ENCODE results near the gene NFASC. TPM values are rescaled to one million over a fixed set of nuclear protein-coding genes. Genes with fewer than 3 reads are reported as not detected.

The NFASC gene
- total and polyA plus RNA-seq, 2 donors from 2014 or later, result 23.2 to 29.9 TPM

DNA sequence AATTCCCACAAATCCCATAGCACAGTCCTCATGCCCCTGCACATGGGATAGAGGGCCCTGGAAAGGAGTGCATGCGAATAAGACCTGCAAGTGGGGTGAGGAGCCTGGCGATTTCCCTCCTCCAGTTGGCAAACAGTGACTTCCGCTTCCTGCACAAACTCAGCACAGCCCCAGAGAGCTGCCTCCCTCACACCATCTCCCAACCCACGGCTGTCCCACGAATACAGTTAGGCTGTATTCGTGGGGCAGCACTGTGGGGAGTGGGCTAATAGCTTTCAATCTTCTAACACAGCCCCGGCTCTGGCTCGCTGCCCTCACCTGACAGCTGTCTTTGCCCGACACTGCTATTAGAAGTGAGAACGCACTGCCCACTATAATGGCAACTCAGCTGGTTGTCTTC is 144.1 kb downstream of the NFASC start:
- H3K9ac ChIP-seq (ENCODE audit: low read length in 3 of 3), result no peak overlapping the region
- H3K4me1 ChIP-seq (ENCODE audit: control insufficient read depth in 2 of 3, insufficient read depth in 2 of 3, low read depth in 1 of 3, low read length in 3 of 3), result peaks cover 0 to 2% (median 0%) of the 10 kb centered on the region in 3 donors
- FAIRE-seq, result no peak
- intact Hi-C loops (cut with DNase I), result no loop called here
- TF ChIP-seq, protein P1, sequence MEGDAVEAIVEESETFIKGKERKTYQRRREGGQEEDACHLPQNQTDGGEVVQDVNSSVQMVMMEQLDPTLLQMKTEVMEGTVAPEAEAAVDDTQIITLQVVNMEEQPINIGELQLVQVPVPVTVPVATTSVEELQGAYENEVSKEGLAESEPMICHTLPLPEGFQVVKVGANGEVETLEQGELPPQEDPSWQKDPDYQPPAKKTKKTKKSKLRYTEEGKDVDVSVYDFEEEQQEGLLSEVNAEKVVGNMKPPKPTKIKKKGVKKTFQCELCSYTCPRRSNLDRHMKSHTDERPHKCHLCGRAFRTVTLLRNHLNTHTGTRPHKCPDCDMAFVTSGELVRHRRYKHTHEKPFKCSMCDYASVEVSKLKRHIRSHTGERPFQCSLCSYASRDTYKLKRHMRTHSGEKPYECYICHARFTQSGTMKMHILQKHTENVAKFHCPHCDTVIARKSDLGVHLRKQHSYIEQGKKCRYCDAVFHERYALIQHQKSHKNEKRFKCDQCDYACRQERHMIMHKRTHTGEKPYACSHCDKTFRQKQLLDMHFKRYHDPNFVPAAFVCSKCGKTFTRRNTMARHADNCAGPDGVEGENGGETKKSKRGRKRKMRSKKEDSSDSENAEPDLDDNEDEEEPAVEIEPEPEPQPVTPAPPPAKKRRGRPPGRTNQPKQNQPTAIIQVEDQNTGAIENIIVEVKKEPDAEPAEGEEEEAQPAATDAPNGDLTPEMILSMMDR (IDR thresholded peaks at IDR 0.05; ENCODE audit: borderline replicate concordance, extremely low read depth, insufficient read depth), result no peak
- no peak overlapping the region for H3K27ac ChIP-seq (ENCODE audit: low read depth in 2 of 2, low read length in 2 of 2)
- H3K4me3 ChIP-seq (ENCODE audit: low read length in 3 of 3), result no peak overlapping the region
- DNase-seq, result no peak
- H3K9me3 ChIP-seq (ENCODE audit: control insufficient read depth in 2 of 3, insufficient read depth in 1 of 3, low read length in 3 of 3), result no peaks in the 10 kb centered on the region
- H3K27me3 ChIP-seq (ENCODE audit: control insufficient read depth, insufficient read depth, low read length), result no peaks in the 10 kb centered on the region
- H3K36me3 ChIP-seq (ENCODE audit: control insufficient read depth in 2 of 3, insufficient read depth in 3 of 3, low read length in 3 of 3), result no peaks in the 10 kb centered on the region

DNA sequence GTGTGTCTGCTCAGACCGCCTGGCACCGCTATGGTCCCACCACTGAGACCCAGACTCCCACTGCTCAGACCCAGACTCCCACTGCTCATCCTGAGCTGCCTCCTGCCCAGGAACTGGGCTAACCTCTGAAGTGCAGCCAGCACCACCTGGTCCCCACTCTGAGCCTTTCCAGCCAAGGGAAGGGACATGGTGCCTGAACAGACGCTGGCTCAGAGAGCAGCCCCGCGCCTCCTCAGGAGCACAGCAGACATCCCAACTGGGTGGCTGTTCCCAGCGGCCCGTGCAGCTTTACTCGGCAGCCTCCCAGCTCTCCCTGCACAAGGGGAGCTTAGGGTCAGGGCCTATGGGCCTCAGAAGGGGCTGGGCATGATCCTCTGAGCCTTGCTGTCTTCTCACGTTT is 144.6 kb downstream of the NFASC start:
- no peaks in the 10 kb centered on the region for H3K9me3 ChIP-seq (ENCODE audit: control insufficient read depth in 2 of 3, insufficient read depth in 1 of 3, low read length in 3 of 3)
- intact Hi-C loops (cut with DNase I), result no loop called here
- no peak overlapping the region for H3K9ac ChIP-seq (ENCODE audit: low read length in 3 of 3)
- TF ChIP-seq, protein P1 (IDR thresholded peaks at IDR 0.05; ENCODE audit: borderline replicate concordance, extremely low read depth, insufficient read depth), result no peak
- FAIRE-seq, result no peak
- no peak for DNase-seq
- peaks cover 0 to 2% (median 0%) of the 10 kb centered on the region in 3 donors for H3K4me1 ChIP-seq (ENCODE audit: control insufficient read depth in 2 of 3, insufficient read depth in 2 of 3, low read depth in 1 of 3, low read length in 3 of 3)
- no peaks in the 10 kb centered on the region for H3K36me3 ChIP-seq (ENCODE audit: control insufficient read depth in 2 of 3, insufficient read depth in 3 of 3, low read length in 3 of 3)
- no peak overlapping the region for H3K27ac ChIP-seq (ENCODE audit: low read depth in 2 of 2, low read length in 2 of 2)
- no peaks in the 10 kb centered on the region for H3K27me3 ChIP-seq (ENCODE audit: control insufficient read depth, insufficient read depth, low read length)
- H3K4me3 ChIP-seq (ENCODE audit: low read length in 3 of 3), result no peak overlapping the region

DNA sequence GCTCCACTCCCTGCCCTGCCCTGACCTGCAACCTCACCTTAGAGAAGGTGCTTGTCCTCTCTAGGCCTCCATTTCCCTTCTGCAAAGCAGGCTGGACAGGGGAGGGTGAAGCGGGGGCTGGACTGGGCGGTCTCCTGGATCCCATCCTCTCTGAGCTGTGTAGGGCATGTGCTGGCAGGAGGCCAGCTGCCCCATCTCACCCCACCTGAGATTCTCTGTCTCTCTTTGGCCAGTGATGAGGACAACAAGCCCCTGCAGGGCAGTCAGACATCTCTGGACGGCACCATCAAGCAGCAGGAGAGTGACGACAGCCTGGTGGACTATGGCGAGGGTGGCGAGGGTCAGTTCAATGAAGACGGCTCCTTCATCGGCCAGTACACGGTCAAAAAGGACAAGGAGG is 145.4 kb downstream of the NFASC start:
- no peak overlapping the region for H3K9ac ChIP-seq (ENCODE audit: low read length in 3 of 3)
- H3K4me3 ChIP-seq (ENCODE audit: low read length in 3 of 3), result no peak overlapping the region
- H3K9me3 ChIP-seq (ENCODE audit: control insufficient read depth in 2 of 3, insufficient read depth in 1 of 3, low read length in 3 of 3), result no peaks in the 10 kb centered on the region
- H3K27me3 ChIP-seq (ENCODE audit: control insufficient read depth, insufficient read depth, low read length), result no peaks in the 10 kb centered on the region
- DNase-seq (no peak), FAIRE-seq (no peak)
- H3K4me1 ChIP-seq (ENCODE audit: control insufficient read depth in 2 of 3, insufficient read depth in 2 of 3, low read depth in 1 of 3, low read length in 3 of 3), result peaks cover 0 to 2% (median 0%) of the 10 kb centered on the region in 3 donors
- H3K36me3 ChIP-seq (ENCODE audit: control insufficient read depth in 2 of 3, insufficient read depth in 3 of 3, low read length in 3 of 3), result no peaks in the 10 kb centered on the region
- intact Hi-C loops (cut with DNase I), result no loop called here
- TF ChIP-seq, protein P1 (IDR thresholded peaks at IDR 0.05; ENCODE audit: borderline replicate concordance, extremely low read depth, insufficient read depth), result no peak
- H3K27ac ChIP-seq (ENCODE audit: low read depth in 2 of 2, low read length in 2 of 2), result no peak overlapping the region

DNA sequence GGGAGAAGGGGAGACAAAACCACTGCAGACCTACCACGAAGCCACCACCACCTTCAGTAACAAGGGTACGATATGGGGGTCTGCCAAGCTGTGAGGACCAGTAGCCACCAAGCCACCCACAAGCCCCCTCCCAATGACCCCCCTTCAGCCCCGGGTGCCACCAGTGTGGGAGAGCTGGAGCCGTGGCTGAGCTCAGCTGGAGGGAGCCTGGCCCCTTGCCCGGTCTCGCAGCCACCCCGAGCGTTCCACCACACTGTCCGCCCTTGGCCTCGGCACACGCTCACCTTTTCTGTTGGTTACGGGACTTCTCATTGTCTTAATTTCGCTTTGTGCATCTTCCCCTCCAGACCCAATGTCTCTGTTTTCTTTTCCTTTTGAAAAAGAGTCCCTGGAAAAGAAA is 145.9 kb downstream of the NFASC start:
- H3K4me1 ChIP-seq (ENCODE audit: control insufficient read depth in 2 of 3, insufficient read depth in 2 of 3, low read depth in 1 of 3, low read length in 3 of 3), result peaks cover 0 to 2% (median 0%) of the 10 kb centered on the region in 3 donors
- H3K27ac ChIP-seq (ENCODE audit: low read depth in 2 of 2, low read length in 2 of 2), result no peak overlapping the region
- H3K9ac ChIP-seq (ENCODE audit: low read length in 3 of 3), result no peak overlapping the region
- no peak overlapping the region for H3K4me3 ChIP-seq (ENCODE audit: low read length in 3 of 3)
- no peaks in the 10 kb centered on the region for H3K9me3 ChIP-seq (ENCODE audit: control insufficient read depth in 2 of 3, insufficient read depth in 1 of 3, low read length in 3 of 3)
- H3K36me3 ChIP-seq (ENCODE audit: control insufficient read depth in 2 of 3, insufficient read depth in 3 of 3, low read length in 3 of 3), result no peaks in the 10 kb centered on the region
- DNase-seq, result no peak
- intact Hi-C loops (cut with DNase I), result no loop called here
- no peaks in the 10 kb centered on the region for H3K27me3 ChIP-seq (ENCODE audit: control insufficient read depth, insufficient read depth, low read length)
- TF ChIP-seq, protein P1 (IDR thresholded peaks at IDR 0.05; ENCODE audit: borderline replicate concordance, extremely low read depth, insufficient read depth), result no peak
- FAIRE-seq, result no peak

Data from kidney (tissue), 14 donors.